GM06990 (cell line): ENCODE data around the gene METTL21A.

Experiments
- DNase-seq: peaks from one replicate; pipeline ENCODE4 v3.0.0-alpha.2; 2011; ENCODE audit not compliant: insufficient read length; ENCODE audit errors: extremely low read depth
- H3K27me3 ChIP-seq: replicated peaks from 2 replicates; pipeline ENCODE4 v1.6.0; 2011; ENCODE audit warnings: low read length; ENCODE audit not compliant: control insufficient read depth, insufficient read depth
- H3K36me3 ChIP-seq: 2 replicates; pipeline ENCODE4 v1.5.1; 2011; ENCODE audit warnings: low read length; ENCODE audit not compliant: control insufficient read depth, insufficient read depth
- H3K4me3 ChIP-seq: replicated peaks from 2 replicates; pipeline ENCODE4 v1.5.1; 2011; ENCODE audit warnings: low read depth, mild to moderate bottlenecking, control low read depth, low read length
- CTCF ChIP-seq: IDR thresholded peaks from 2 replicates; pipeline ENCODE4 v1.5.1; 2011; ENCODE audit warnings: low read length, control low read depth, mild to moderate bottlenecking, inconsistent platforms; ENCODE audit not compliant: insufficient read depth, poor library complexity, severe bottlenecking

METTL21A gene

GRCh38 chr2:207571370-207571769, 53.8 kb downstream of the METTL21A start:
- H3K36me3 ChIP-seq = peaks cover 3% of the 10 kb centered on the region
- H3K4me3 ChIP-seq = no peak overlapping the region
- no peak for TF ChIP-seq CTCF
- DNase-seq = no peak
- H3K27me3 ChIP-seq = no peaks in the 10 kb centered on the region

- Histone ChIP-seq H3K4me3 (no peak overlapping the region), H3K36me3 (no peaks in the 10 kb centered on the region; the same call in none of the 2 replicates)
Observed at GRCh38 chr2:207567671-207568070, 57.5 kb downstream of the METTL21A start.

DNA sequence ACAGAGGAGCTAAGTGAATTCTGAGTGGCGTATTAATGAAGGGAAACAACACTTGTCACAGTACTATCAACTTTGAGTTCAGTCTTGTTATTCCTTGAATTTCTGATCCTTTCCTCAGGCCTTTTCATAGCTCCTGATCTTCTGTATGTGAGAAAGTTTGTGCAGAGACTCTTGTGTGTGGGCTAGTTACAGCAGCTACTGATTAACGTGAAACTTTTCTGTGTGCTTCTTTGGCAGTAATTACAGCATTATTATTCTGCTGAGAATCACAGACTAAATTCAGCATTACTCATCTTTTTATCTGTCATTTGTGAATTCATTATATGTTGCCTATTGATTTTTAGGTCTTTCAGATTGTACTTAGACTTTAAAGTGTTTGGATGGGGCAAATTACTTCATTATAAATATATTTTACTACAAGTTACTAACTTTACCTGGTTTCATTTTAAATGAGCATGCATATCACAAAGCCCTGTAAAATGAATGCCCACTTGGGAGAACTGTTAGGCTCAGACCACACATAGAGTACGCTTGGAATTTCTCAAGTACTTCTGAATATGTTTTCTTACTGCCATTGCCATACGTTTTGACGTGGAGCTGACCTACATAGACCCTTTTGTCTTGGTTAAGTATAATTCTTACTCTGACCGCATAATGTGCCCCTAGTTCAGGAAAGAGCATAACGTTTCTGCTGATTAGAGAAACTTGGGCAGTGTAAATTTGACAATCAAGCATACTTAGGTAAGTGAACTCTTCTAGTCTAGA, 59.3 kb downstream of the METTL21A start:
- H3K36me3 ChIP-seq = peaks cover 2% of the 10 kb centered on the region
- H3K27me3 ChIP-seq = no peaks in the 10 kb centered on the region
- TF ChIP-seq CTCF = no peak
- DNase-seq = no peak
- no peak overlapping the region for H3K4me3 ChIP-seq

More at GRCh38 chr2:207567671-207568070, 57.5 kb downstream of the METTL21A start:
- DNase-seq = no peak
- H3K27me3 ChIP-seq = no peaks in the 10 kb centered on the region
- TF ChIP-seq CTCF = no peak
